Peyer's patch (tissue), 4 donors: ENCODE measurements around the gene BICD1. TPM values are rescaled to one million over a fixed set of nuclear protein-coding genes. Genes with fewer than 3 reads are reported as not detected.
A peak's percentile ranks its signal among the peaks of the same experiment; 100 is the strongest.

Source experiments
- DNase-seq, 3 donors: peaks; one replicate each; pipeline ENCODE4 v3.0.0-alpha.2; 2017 to 2019
- H3K27ac ChIP-seq, 4 donors: fragments of 200-600 bp; sonication (generic); one replicate each; pipeline ENCODE4 v1.5.1; 2016 to 2019
- H3K27me3 ChIP-seq, 2 donors: fragments of 200-600 bp; sonication (generic); one replicate each; pipeline ENCODE4 v1.5.1; 2019
- H3K36me3 ChIP-seq, 3 donors: fragments of 200-600 bp; sonication (generic); one replicate each; pipeline ENCODE4 v1.5.1; 2016 to 2019
- H3K4me1 ChIP-seq, 4 donors: fragments of 200-600 bp; sonication (generic); one replicate each; pipeline ENCODE4 v1.5.1; 2016 to 2019
- H3K4me3 ChIP-seq, 4 donors: fragments of 200-600 bp; sonication (generic); 1 replicate in 3 of 4; 2 replicates in 1 of 4; pipeline ENCODE4 v1.5.1; 2016 to 2019; ENCODE audit warnings: mild to moderate bottlenecking in 1 of 4
- H3K9me3 ChIP-seq, 4 donors: fragments of 200-600 bp; sonication (generic); one replicate each; pipeline ENCODE4 v1.5.1; 2016 to 2019; ENCODE audit warnings: mild to moderate bottlenecking in 1 of 4
- CTCF ChIP-seq, 6 experiments: fragments of 450-650 bp in 4 of 6; fragments of 200-600 bp in 2 of 6; sonication (generic) in 1 of 6; IDR thresholded peaks; one replicate each; pipeline ENCODE4 v1.5.1; 2017 to 2019; ENCODE audit warnings: antibody characterized with exemption in 6 of 6, mild to moderate bottlenecking in 3 of 6, moderate library complexity in 1 of 6
- POLR2A ChIP-seq, 2 donors: fragments of 450-650 bp; IDR thresholded peaks; one replicate each; pipeline ENCODE4 v1.5.1; 2017; ENCODE audit warnings: antibody characterized with exemption in 2 of 2, mild to moderate bottlenecking in 2 of 2, moderate library complexity in 2 of 2
- total RNA-seq, 4 donors: library from RNA; depleted of rRNA; stranded (reverse); fragments of >200 nt; gene quantifications; one replicate each; pipeline ENCODE4 v1.1.0, GENCODE V29; 2016

Gene BICD1
- total RNA-seq, 4 donors from 2014 or later: 3.5 to 39.6 (median 10.5) TPM

GRCh38 chr12:32353540-32353939 lies 246.9 kb downstream of the BICD1 start:
- DNase-seq: no peak

GRCh38 chr12:32357601-32358249 lies 251.1 kb downstream of the BICD1 start:
- H3K4me1 ChIP-seq: no peaks in the 10 kb centered on the region

More at GRCh38 chr12:32353540-32353939, 246.9 kb downstream of the BICD1 start:
- Histone ChIP-seq H3K27ac (no peak overlapping the region), H3K4me1 (no peaks in the 10 kb centered on the region), H3K9me3 (no peaks in the 10 kb centered on the region), H3K27me3 (no peaks in the 10 kb centered on the region), H3K4me3 (no peak overlapping the region), H3K36me3 (no peaks in the 10 kb centered on the region)
- TF ChIP-seq POLR2A (IDR thresholded peaks at IDR 0.05) (no peak), CTCF (IDR thresholded peaks at IDR 0.05) (no peak)

GRCh38 chr12:32360956-32361355 lies 254.3 kb downstream of the BICD1 start:
- H3K36me3 ChIP-seq: no peaks in the 10 kb centered on the region
- no peaks in the 10 kb centered on the region for H3K9me3 ChIP-seq
- DNase-seq: no peak
- no peak overlapping the region for H3K27ac ChIP-seq
- no peaks in the 10 kb centered on the region for H3K27me3 ChIP-seq
- H3K4me1 ChIP-seq: peaks cover 0 to 3% (median 0%) of the 10 kb centered on the region in 4 donors
- H3K4me3 ChIP-seq: no peak overlapping the region
- TF ChIP-seq CTCF (IDR thresholded peaks at IDR 0.05) (no peak), POLR2A (IDR thresholded peaks at IDR 0.05) (no peak)

More at GRCh38 chr12:32357601-32358249, 251.1 kb downstream of the BICD1 start:
- no peak overlapping the region for H3K27ac ChIP-seq
- H3K9me3 ChIP-seq: no peaks in the 10 kb centered on the region
- no peak for DNase-seq
- no peak overlapping the region for H3K4me3 ChIP-seq
- no peaks in the 10 kb centered on the region for H3K36me3 ChIP-seq
- no peaks in the 10 kb centered on the region for H3K27me3 ChIP-seq
- no peak for TF ChIP-seq POLR2A (IDR thresholded peaks at IDR 0.05)
- no peak for TF ChIP-seq CTCF (IDR thresholded peaks at IDR 0.05)

- TF ChIP-seq CTCF (IDR thresholded peaks at IDR 0.05) (no peak), POLR2A (IDR thresholded peaks at IDR 0.05) (no peak)
- no peaks in the 10 kb centered on the region for H3K9me3 ChIP-seq
- no peaks in the 10 kb centered on the region for H3K36me3 ChIP-seq
- H3K27ac ChIP-seq: no peak overlapping the region
- DNase-seq: no peak
- H3K27me3 ChIP-seq: no peaks in the 10 kb centered on the region
- H3K4me3 ChIP-seq: no peak overlapping the region
- peaks cover 0 to 4% (median 0%) of the 10 kb centered on the region in 4 donors for H3K4me1 ChIP-seq
Measured at GRCh38 chr12:32362892-32363291, 256.2 kb downstream of the BICD1 start.

- TF ChIP-seq CTCF (IDR thresholded peaks at IDR 0.05) (peak; percentile 25 to 94 (median 82)), POLR2A (IDR thresholded peaks at IDR 0.05) (no peak)
- no peaks in the 10 kb centered on the region for H3K27me3 ChIP-seq
- no peaks in the 10 kb centered on the region for H3K36me3 ChIP-seq
- H3K27ac ChIP-seq: no peak overlapping the region
- DNase-seq: peak in 2 of 3 donors; percentile 32 to 81
- H3K4me1 ChIP-seq: peaks cover 0 to 4% (median 0%) of the 10 kb centered on the region in 4 donors
- no peak overlapping the region for H3K4me3 ChIP-seq
- no peaks in the 10 kb centered on the region for H3K9me3 ChIP-seq
Measured at GRCh38 chr12:32365473-32366064, 258.9 kb downstream of the BICD1 start.
